GM12872 (cell line): ENCODE data around the gene ATG7.

Experiments used
- TF ChIP-seq, protein P1 (sequence below): IDR thresholded peaks from 3 replicates; pipeline ENCODE4 v1.5.1; 2011; ENCODE audit warnings: low read depth, mild to moderate bottlenecking, low read length, moderate library complexity; ENCODE audit not compliant: insufficient read depth

ATG7 gene, protein sequence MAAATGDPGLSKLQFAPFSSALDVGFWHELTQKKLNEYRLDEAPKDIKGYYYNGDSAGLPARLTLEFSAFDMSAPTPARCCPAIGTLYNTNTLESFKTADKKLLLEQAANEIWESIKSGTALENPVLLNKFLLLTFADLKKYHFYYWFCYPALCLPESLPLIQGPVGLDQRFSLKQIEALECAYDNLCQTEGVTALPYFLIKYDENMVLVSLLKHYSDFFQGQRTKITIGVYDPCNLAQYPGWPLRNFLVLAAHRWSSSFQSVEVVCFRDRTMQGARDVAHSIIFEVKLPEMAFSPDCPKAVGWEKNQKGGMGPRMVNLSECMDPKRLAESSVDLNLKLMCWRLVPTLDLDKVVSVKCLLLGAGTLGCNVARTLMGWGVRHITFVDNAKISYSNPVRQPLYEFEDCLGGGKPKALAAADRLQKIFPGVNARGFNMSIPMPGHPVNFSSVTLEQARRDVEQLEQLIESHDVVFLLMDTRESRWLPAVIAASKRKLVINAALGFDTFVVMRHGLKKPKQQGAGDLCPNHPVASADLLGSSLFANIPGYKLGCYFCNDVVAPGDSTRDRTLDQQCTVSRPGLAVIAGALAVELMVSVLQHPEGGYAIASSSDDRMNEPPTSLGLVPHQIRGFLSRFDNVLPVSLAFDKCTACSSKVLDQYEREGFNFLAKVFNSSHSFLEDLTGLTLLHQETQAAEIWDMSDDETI

DNA sequence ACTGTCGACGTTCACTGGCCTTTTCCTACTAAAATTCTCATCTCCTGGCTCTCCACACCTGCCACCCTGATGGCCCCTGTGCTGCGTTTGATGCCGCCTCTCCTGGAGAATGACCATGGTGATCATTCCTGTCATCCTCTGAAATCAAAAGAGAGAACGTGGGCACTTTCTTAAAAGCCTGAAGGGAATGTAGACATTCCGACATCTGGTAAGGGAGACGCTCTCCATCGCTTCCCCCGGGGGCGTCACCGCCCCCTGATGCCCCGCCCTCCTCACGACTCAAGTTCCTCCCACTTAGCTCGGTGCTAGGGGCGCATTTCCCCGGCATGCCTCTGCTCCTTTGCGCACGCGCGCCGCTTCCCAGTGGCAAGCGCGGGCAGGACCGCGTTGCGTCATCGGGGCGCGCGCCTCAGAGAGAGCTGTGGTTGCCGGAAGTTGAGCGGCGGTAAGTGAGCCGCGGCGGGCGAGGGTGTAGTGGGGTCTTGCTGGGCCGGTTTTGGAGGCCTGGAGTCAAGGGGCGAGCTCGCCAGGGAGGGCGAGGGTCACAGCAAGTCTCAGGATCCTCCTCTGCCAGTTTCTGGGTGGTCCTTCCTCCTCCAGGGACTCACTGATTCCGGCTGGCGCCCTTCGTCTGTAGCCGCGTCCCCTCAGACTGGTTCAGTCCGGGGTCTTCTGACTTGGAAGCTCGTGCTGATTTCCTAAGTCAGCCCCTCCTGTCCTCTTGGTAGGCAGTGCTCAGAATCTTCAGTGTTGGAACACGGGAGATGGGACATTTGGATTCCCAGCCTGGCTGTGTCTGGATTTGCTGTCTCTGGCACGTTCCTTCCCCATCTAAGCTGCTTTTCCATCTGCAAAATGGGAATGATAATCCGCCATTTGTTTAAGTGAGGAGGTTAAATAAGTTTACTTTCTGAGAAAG lies at the start of gene ATG7:
Gene ATG7 (plus strand): TSS at position 412 of the 919 bp plus-strand sequence. CDS start 26,299 bp downstream, outside the sequence.
- TF ChIP-seq, protein P1, sequence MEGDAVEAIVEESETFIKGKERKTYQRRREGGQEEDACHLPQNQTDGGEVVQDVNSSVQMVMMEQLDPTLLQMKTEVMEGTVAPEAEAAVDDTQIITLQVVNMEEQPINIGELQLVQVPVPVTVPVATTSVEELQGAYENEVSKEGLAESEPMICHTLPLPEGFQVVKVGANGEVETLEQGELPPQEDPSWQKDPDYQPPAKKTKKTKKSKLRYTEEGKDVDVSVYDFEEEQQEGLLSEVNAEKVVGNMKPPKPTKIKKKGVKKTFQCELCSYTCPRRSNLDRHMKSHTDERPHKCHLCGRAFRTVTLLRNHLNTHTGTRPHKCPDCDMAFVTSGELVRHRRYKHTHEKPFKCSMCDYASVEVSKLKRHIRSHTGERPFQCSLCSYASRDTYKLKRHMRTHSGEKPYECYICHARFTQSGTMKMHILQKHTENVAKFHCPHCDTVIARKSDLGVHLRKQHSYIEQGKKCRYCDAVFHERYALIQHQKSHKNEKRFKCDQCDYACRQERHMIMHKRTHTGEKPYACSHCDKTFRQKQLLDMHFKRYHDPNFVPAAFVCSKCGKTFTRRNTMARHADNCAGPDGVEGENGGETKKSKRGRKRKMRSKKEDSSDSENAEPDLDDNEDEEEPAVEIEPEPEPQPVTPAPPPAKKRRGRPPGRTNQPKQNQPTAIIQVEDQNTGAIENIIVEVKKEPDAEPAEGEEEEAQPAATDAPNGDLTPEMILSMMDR, result no peak

DNA sequence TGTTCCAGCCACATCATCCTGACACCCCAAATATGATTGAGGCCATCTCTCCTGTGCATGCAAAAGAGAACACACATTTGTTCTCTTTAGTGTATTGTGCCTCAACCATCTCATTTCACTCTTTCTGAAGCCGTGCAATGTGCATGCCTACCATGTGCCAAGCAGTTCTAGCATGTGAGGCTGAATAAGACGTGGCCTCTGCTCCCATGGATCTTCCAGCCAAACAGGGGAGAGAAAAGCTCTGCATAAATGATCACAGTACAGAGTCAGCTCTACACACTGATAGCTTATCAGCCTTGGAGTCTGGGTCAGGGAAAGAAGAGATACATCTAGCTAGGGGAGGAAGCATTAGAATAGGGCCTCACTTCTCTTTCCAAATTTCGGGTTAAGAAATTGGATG lies 48.2 kb upstream of the ATG7 start:
- TF ChIP-seq, protein P1, result no peak

DNA sequence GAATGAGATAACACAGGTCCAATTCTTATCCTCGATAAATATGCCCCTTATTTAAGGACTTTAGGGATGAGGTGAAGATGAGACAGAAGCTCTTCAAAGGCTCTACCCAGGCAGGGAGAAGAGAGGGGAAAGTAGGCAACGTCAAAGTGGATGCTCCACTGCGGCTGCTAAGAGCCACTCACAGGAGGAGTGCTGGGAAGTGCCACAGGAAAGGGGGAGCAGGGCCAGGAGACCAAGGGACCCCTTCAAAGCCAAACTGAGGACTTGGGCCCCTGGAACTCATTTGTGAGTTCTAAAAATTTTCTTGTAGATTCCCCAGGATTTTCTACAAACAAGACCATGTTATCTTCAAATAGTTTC lies 47.3 kb upstream of the ATG7 start:
- TF ChIP-seq, protein P1, result no peak

DNA sequence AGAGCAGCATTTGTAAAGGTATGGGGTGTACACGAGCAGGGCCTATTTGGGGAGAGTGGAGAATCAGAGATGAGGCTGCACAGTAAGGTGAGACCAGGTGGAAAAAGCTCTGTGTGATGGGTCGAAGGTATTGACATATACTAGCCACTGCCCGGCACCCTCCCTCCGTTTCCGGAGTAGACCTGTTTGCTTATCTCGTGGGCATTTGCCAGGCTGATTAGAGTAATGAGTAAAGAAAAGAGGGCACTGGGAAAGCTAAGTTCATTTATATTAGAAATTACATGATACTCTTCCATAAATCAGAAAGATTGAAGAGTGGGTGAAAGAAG lies 46.2 kb upstream of the ATG7 start:
- TF ChIP-seq, protein P1, result no peak

DNA sequence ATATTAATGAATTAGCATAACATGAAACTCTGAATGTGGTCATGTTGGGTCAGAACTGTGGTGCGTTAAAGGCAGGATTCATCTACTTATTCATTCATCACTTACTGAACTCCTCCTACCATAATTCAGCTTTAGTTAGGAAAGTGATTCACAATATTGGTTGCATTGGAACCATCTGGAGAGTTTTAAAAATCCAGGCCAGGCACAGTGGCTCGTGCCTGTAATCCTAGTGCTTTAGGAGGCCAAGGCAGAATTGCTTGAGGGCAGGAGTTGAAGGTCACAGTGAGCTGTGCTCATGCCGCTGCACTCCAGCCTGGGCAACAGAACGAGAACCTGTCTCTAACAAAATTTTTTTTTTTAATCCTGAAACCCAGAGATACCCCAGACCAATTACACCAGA lies 44.2 kb upstream of the ATG7 start:
- TF ChIP-seq, protein P1, result no peak

DNA sequence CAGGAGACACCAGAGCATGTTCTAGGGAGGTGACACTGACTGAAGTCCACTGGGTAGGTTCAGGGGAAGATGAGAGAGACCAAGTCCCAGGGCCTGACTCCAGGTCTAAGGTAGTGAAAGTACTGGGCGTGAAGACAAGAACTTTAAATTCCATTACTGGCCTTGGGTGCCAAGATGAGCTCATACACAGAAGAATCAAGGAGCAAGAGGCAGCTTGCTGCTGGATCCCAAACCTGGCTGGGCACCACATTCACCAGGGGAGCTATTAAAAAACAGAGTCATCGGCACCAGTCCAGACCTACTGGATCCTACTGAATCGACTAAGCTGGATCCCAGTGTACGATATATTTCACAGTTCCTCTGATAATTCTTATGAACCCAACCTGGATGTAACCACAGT lies 42.1 kb upstream of the ATG7 start:
- TF ChIP-seq, protein P1, result no peak

DNA sequence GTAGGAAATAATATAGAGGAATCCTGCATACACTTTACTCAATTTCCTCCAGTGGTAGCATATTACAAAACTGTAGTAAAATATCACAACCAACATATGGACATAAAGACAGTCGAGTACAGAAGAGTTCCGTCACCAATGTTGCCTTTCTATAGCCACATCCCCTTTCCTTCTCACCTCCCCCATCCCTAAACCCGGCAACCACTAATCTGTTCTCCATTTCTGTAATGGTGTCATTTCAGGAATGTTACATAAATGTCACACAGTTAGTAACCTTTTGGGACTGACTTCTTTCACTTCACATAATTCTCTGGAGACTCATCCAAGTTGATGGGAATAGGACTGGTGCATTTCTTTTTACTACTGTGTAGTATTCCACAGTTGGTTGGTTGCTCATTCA lies 41.4 kb upstream of the ATG7 start:
- TF ChIP-seq, protein P1, result no peak
